K562 (cell line): ENCODE data around the gene ZBTB32. TPM values are rescaled to one million over a fixed set of nuclear protein-coding genes. Genes with fewer than 3 reads are reported as not detected.

ENCODE experiments used
- ADNP ChIP-seq: fragments of 200-800 bp; sonication (Bioruptor generic); IDR thresholded peaks from 2 replicates; pipeline ENCODE4 v1.6.1; 2016; ENCODE audit warnings: missing genetic modification characterization, missing compliant biosample characterization
- BDP1 ChIP-seq: IDR thresholded peaks from 3 replicates; pipeline ENCODE4 v1.6.1; 2011; ENCODE audit not compliant: insufficient read length, insufficient read depth
- ERF ChIP-seq: fragments of 450-650 bp; formaldehyde crosslinking; IDR thresholded peaks from 2 replicates; pipeline ENCODE4 v1.4.0; 2020; ENCODE audit warnings: mild to moderate bottlenecking, mixed read lengths
- ETS2 ChIP-seq: IDR thresholded peaks from 2 replicates; pipeline ENCODE4 v1.6.1; 2016; ENCODE audit warnings: borderline replicate concordance, missing genetic modification characterization, mild to moderate bottlenecking, moderate library complexity, missing compliant biosample characterization; ENCODE audit not compliant: poor library complexity, severe bottlenecking
- HLTF ChIP-seq: fragments of 450-650 bp; IDR thresholded peaks from 2 replicates; pipeline ENCODE4 v1.6.1; 2016
- MAFG ChIP-seq: fragments of 450-650 bp; conservative IDR thresholded peaks from 2 replicates; pipeline ENCODE4 v1.6.1; 2016; ENCODE audit warnings: missing genetic modification characterization, missing compliant biosample characterization
- MYNN ChIP-seq, 2 experiments: sonication (generic); formaldehyde crosslinking in 1 of 2; IDR thresholded peaks; 2 replicates each; pipeline versions ENCODE4 v1.5.0 to v1.6.1; 2016 to 2020; ENCODE audit warnings: antibody characterized with exemption in 1 of 2, missing genetic modification reagents in 1 of 2
- NFRKB ChIP-seq: fragments of 450-650 bp; IDR thresholded peaks from 2 replicates; pipeline ENCODE4 v1.6.1; 2016; ENCODE audit warnings: low read depth
- RAD51 ChIP-seq: fragments of 450-650 bp; IDR thresholded peaks from 2 replicates; pipeline ENCODE4 v1.7.1; 2016; ENCODE audit warnings: low read depth, mild to moderate bottlenecking, borderline replicate concordance
- SMAD1 ChIP-seq: fragments of 150-350 bp; IDR thresholded peaks from 2 replicates; pipeline ENCODE4 v1.6.1; 2014; ENCODE audit warnings: low read length, low read depth; ENCODE audit not compliant: partially characterized antibody
- ZNF174 ChIP-seq: fragments of 250-450 bp; sonication (Bioruptor Pico); IDR thresholded peaks from 2 replicates; pipeline ENCODE4 v1.4.0; 2020; ENCODE audit warnings: mild to moderate bottlenecking
- ZNF212 ChIP-seq: fragments of 450-650 bp; formaldehyde crosslinking; IDR thresholded peaks from 2 replicates; pipeline ENCODE4 v1.4.0; 2020; ENCODE audit warnings: mild to moderate bottlenecking
- ZNF347 ChIP-seq: fragments of 450-650 bp; formaldehyde crosslinking; IDR thresholded peaks from 2 replicates; pipeline ENCODE4 v1.4.0; 2020; ENCODE audit warnings: low read depth, mild to moderate bottlenecking, moderate library complexity
- ZNF696 ChIP-seq: fragments of 250-450 bp; sonication (Bioruptor Pico); conservative IDR thresholded peaks from 2 replicates; pipeline ENCODE4 v1.4.0; 2020; ENCODE audit warnings: mild to moderate bottlenecking, moderate library complexity
- ZNF830 ChIP-seq: fragments of 250-450 bp; sonication (Bioruptor Pico); IDR thresholded peaks from 2 replicates; pipeline ENCODE4 v1.5.0; 2021; ENCODE audit warnings: mild to moderate bottlenecking
- polyA plus RNA-seq, 8 experiments: library from polyadenylated mRNA; depleted of rRNA in 4 of 8; stranded (reverse) in 5 of 8; unstranded in 3 of 8; fragments of >200 nt; fragmentation: Nextera tagmentation in 2 of 8; fragmentation: Illumina TruSeq in 1 of 8; extraction: Ambion mirVana in 2 of 8; extraction: Trizol in 1 of 8; gene quantifications; 2 replicates each; pipeline versions ENCODE4 v1.2.1 to v1.2.3, GENCODE V29; 2011 to 2014; ENCODE audit warnings: inconsistent platforms in 1 of 8, missing spikeins in 1 of 8
- total RNA-seq, 7 experiments: library from RNA; depleted of rRNA in 6 of 7; stranded (reverse); fragments of >200 nt in 6 of 7; fragmentation: Illumina TruSeq in 2 of 7; extraction: Trizol in 2 of 7; gene quantifications; 2 replicates each; pipeline versions ENCODE4 v1.2.1 to v1.2.3, GENCODE V29; 2011 to 2021; ENCODE audit warnings: low replicate concordance in 1 of 7
- TF ChIP-seq, protein P1 (sequence below): sonication (generic); formaldehyde crosslinking; IDR thresholded peaks from 2 replicates; pipeline ENCODE4 v1.8.1; 2023; ENCODE audit warnings: mild to moderate bottlenecking, missing genetic modification reagents
- TF ChIP-seq, protein P2 (sequence below): fragments of 250-450 bp; sonication (Bioruptor Pico); IDR thresholded peaks from 2 replicates; pipeline ENCODE4 v1.8.0; 2022; ENCODE audit warnings: moderate library complexity, mild to moderate bottlenecking, inconsistent platforms
- TF ChIP-seq, protein P3 (sequence below): sonication (generic); formaldehyde crosslinking; IDR thresholded peaks from 2 replicates; pipeline ENCODE4 v1.8.1; 2023; ENCODE audit warnings: mild to moderate bottlenecking, missing genetic modification reagents
- TF ChIP-seq, protein P4 (sequence below), 2 experiments: IDR thresholded peaks; 2 replicates each; pipeline ENCODE4 v1.6.1; 2011; ENCODE audit warnings: borderline replicate concordance in 1 of 2, control low read depth in 1 of 2, low read depth in 1 of 2, low read length in 1 of 2, mild to moderate bottlenecking in 1 of 2, mixed read lengths in 1 of 2, moderate library complexity in 1 of 2; ENCODE audit not compliant: insufficient read depth in 1 of 2, insufficient read length in 1 of 2, poor library complexity in 1 of 2, severe bottlenecking in 1 of 2; ENCODE audit errors: extremely low read depth in 1 of 2
- TF ChIP-seq, protein P5 (sequence below): fragments of 150-350 bp; IDR thresholded peaks from 2 replicates; pipeline ENCODE4 v1.6.1; 2014; ENCODE audit warnings: low read depth, mild to moderate bottlenecking, low read length, borderline replicate concordance

The ZBTB32 gene
- total and polyA plus RNA-seq, 9 of the 15 experiments (the other 6 are each of a cell fraction or from before 2014, with no cell fraction given): 0.20 TPM; not detected in 8

DNA sequence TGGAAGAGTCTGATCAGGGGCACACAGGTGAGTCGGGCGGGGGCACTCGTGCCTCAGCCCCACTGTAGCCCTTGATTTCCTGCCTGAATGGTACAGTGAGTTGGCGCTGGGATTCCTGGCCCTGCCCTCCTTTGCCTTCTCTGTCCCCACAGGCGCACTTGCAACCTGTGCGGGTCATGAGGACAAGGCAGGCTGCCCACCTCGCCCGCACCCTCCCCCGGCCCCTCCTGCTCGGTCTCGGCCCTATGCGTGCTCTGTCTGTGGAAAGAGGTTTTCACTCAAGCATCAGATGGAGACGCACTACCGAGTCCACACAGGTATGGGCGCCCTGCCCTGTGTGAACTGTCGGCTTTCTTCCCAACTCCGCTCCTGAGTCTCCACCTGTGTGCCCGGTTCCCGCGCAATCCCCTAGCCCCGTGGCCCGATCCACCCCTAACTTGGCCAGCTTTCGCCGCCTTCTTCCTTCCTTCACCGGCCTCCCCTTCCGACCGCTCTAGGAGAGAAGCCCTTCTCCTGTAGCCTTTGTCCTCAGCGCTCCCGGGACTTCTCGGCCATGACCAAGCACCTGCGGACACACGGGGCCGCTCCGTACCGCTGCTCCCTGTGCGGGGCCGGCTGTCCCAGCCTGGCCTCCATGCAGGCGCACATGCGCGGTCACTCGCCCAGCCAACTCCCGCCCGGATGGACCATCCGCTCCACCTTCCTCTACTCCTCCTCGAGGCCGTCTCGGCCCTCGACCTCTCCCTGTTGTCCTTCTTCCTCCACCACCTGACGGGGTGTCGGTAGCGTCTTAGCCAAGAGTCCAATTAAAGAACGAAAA is 11.8 kb downstream of the ZBTB32 start (continued):
- TF ChIP-seq, protein P1, sequence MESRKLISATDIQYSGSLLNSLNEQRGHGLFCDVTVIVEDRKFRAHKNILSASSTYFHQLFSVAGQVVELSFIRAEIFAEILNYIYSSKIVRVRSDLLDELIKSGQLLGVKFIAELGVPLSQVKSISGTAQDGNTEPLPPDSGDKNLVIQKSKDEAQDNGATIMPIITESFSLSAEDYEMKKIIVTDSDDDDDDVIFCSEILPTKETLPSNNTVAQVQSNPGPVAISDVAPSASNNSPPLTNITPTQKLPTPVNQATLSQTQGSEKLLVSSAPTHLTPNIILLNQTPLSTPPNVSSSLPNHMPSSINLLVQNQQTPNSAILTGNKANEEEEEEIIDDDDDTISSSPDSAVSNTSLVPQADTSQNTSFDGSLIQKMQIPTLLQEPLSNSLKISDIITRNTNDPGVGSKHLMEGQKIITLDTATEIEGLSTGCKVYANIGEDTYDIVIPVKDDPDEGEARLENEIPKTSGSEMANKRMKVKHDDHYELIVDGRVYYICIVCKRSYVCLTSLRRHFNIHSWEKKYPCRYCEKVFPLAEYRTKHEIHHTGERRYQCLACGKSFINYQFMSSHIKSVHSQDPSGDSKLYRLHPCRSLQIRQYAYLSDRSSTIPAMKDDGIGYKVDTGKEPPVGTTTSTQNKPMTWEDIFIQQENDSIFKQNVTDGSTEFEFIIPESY (CRISPR knock-in tag): peak; percentile 6; the same call in 1 of the 2 replicates
- TF ChIP-seq, protein P2, sequence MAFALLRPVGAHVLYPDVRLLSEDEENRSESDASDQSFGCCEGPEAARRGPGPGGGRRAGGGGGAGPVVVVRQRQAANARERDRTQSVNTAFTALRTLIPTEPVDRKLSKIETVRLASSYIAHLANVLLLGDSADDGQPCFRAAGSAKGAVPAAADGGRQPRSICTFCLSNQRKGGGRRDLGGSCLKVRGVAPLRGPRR (CRISPR knock-in tag): no peak
- TF ChIP-seq MAFG (tag) (no peak), ZNF174 (CRISPR knock-in tag) (no peak), BDP1 (no peak), ZNF696 (CRISPR knock-in tag) (no peak), MYNN (IDR thresholded peaks at IDR 0.05) (no peak), MYNN (CRISPR knock-in tag; IDR thresholded peaks at IDR 0.05) (no peak), ETS2 (tag) (no peak), HLTF (no peak), SMAD1 (no peak), NFRKB (no peak), RAD51 (no peak), ADNP (tag) (no peak), ZNF347 (no peak), ZNF830 (no peak), ERF (no peak), ZNF212 (no peak)
- TF ChIP-seq, protein P3, sequence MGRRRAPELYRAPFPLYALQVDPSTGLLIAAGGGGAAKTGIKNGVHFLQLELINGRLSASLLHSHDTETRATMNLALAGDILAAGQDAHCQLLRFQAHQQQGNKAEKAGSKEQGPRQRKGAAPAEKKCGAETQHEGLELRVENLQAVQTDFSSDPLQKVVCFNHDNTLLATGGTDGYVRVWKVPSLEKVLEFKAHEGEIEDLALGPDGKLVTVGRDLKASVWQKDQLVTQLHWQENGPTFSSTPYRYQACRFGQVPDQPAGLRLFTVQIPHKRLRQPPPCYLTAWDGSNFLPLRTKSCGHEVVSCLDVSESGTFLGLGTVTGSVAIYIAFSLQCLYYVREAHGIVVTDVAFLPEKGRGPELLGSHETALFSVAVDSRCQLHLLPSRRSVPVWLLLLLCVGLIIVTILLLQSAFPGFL (CRISPR knock-in tag): no peak
- TF ChIP-seq, protein P4, sequence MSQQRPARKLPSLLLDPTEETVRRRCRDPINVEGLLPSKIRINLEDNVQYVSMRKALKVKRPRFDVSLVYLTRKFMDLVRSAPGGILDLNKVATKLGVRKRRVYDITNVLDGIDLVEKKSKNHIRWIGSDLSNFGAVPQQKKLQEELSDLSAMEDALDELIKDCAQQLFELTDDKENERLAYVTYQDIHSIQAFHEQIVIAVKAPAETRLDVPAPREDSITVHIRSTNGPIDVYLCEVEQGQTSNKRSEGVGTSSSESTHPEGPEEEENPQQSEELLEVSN (IDR thresholded peaks at IDR 0.05; ENCODE audit: borderline replicate concordance in 1 of 2, extremely low read depth in 1 of 2, insufficient read depth in 1 of 2, insufficient read length in 1 of 2, low read depth in 1 of 2, low read length in 1 of 2, poor library complexity in 1 of 2, severe bottlenecking in 1 of 2): peak; percentile 83 to 87
- TF ChIP-seq, protein P5, sequence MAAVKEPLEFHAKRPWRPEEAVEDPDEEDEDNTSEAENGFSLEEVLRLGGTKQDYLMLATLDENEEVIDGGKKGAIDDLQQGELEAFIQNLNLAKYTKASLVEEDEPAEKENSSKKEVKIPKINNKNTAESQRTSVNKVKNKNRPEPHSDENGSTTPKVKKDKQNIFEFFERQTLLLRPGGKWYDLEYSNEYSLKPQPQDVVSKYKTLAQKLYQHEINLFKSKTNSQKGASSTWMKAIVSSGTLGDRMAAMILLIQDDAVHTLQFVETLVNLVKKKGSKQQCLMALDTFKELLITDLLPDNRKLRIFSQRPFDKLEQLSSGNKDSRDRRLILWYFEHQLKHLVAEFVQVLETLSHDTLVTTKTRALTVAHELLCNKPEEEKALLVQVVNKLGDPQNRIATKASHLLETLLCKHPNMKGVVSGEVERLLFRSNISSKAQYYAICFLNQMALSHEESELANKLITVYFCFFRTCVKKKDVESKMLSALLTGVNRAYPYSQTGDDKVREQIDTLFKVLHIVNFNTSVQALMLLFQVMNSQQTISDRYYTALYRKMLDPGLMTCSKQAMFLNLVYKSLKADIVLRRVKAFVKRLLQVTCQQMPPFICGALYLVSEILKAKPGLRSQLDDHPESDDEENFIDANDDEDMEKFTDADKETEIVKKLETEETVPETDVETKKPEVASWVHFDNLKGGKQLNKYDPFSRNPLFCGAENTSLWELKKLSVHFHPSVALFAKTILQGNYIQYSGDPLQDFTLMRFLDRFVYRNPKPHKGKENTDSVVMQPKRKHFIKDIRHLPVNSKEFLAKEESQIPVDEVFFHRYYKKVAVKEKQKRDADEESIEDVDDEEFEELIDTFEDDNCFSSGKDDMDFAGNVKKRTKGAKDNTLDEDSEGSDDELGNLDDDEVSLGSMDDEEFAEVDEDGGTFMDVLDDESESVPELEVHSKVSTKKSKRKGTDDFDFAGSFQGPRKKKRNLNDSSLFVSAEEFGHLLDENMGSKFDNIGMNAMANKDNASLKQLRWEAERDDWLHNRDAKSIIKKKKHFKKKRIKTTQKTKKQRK: no peak
